HL-60 (cell line): ENCODE data around the gene FARP1.

ENCODE experiments used
- CTCF ChIP-seq: IDR thresholded peaks from one replicate; pipeline ENCODE4 v1.5.1; 2011; ENCODE audit warnings: low read length, control low read depth, inconsistent platforms; ENCODE audit not compliant: insufficient read depth
- GABPA ChIP-seq: IDR thresholded peaks from 2 replicates; pipeline ENCODE4 v1.6.1; 2012; ENCODE audit warnings: low read depth
- POLR2AphosphoS5 ChIP-seq: IDR thresholded peaks from 2 replicates; pipeline ENCODE4 v1.6.1; 2012; ENCODE audit warnings: low read depth
- REST ChIP-seq: IDR thresholded peaks from 2 replicates; pipeline ENCODE4 v1.6.1; 2012; ENCODE audit warnings: low read depth; ENCODE audit not compliant: insufficient replicate concordance
- SPI1 ChIP-seq: IDR thresholded peaks from 2 replicates; pipeline ENCODE4 v1.6.1; 2012; ENCODE audit warnings: low read depth, mild to moderate bottlenecking, borderline replicate concordance

- TF ChIP-seq POLR2AphosphoS5 (no peak), GABPA (no peak), CTCF (no peak), REST (no peak), SPI1 (no peak)
Measured at GRCh38 chr13:98299235-98299965, 156.5 kb downstream of the FARP1 start.
